GM21526 (cell line): ENCODE data around the gene WLS.

Experiments used
- ATAC-seq: cut with Tn5 transposase; IDR thresholded peaks from one replicate; pipeline ENCODE4 v1.9.1; 2021; ENCODE audit warnings: moderate library complexity; ENCODE audit not compliant: unreplicated experiment, low FRiP score

Gene WLS

DNA sequence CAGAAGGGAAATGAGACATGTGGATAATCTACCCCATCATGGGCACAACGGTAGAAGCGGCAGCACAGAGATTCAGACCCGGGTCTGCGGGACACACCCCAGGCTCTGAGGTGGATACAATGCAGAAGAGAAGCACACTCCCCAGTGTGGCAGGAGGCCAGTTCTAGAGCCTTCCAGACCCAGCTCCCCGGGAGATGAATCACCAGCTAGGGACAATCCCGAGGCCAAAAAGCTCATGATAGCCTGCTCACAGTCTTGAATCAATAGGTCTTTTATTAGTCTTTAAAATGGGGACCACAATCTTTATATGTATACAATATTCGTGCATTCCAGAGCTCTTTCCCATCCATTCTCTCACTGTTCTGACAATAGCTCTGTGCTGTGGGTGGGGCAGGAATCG is 124.6 kb downstream of the WLS start:
- ATAC-seq: no peak

DNA sequence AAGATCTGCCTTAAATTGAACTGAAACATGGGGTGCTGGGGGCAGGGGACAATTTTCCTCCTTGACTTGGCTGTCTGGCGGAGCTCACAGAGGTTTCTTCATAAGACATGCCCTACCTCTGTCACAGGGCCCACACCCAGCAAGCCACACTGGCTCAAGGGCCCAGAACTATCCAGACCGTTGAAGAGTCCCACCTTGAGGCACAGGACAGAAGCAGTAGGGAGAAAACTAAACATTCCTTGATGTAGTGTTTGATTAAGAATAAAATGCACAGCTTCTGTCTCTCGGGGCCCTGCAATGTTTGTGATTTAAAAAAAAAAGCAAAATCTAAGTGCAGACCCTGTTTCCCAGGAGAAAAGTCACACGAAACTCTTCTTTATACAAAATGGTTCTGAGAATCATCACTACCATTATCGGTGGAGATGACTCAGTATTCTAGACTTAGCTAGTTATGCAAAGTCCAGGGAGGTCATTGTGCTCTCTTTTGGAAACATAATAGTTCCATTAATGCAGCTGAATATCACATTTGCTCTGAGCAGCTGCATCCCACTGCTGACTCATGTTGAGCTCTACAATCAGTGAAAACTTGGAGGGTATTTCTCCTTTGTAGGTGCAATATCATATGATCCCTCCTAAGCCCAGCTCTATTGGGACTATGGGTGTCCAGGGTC is 128.3 kb downstream of the WLS start:
- no peak for ATAC-seq

DNA sequence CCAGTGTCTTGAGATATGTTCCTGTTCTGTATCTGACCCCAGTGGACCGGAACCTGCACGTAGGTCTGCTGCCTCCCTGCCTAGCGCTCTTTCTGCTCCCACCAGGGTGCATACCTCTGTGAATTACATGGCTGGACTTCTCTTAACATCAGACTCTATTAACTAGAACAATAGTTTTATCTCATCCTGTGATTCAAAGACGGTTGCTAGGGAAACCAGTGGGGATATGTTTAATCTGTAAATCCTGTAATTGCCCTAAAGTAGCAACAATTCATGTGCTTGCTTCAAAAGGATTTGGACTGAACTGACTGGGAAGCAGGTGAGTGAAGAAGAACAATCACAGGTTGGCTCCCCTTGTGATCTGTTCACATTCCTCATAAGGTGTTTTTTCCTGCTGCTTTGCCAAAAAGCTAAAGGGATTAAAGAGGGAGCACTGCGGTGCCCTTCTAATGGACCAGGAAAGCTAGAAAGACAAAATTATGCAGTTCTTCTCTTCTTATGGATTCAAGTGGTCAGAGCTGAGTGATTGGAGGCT is 129.2 kb downstream of the WLS start:
- no peak for ATAC-seq

DNA sequence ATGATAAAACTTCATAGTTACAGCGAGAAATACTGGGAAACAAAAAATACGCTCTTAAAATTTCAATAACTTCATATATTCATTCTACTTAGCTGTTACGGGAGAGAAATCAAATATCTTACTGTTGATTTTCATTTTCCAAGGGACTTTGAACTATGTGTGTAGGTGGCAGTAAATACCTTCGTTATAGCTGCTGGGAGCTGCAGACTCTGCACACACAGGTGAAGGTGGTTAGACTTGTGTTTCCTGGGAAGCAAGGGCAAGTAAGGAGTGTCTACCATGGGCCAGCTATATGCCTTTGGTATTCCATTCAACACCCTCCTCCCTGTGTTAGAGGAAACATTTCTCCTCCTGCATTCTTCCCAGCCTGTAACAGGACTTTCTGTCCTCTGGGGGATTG is 130.5 kb downstream of the WLS start:
- ATAC-seq: no peak

DNA sequence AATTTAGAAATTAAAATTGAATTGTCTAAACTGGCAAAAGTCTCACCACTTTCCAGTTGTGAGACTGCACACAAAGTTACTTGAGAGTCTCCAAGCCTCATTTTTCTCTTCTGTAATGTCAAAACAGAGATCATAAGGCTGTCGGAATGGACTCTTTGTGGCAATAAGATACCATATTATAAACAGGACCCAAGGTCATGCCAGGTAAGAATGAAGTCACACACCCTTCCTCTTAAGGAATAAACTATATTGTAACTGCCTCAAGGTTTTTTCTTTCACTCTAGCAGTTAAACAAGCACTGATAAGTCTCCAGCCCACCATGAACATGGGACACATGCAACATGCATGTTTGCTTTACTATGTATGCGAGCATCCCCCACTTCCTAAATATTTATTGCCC is 131.8 kb downstream of the WLS start:
- no peak for ATAC-seq

DNA sequence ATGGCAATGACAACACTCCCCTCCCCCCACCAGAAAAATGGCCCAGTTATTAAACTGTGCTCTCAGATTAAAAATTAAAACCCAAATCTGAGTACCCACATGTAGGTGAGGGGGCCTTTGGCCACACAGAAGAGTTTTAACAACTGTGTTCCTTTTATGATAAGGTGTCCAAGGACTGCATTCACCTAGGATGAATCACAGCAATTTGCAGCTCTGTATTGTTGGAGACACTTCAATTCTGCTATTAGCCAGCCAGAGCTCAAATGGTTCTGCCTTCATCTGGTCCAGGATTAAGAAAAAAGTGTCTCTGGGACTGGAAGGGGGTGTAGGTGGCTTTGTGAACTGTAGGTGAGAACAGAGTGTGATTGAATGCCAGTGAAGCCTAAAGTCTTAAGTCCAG is 138.6 kb downstream of the WLS start:
- ATAC-seq: no peak

DNA sequence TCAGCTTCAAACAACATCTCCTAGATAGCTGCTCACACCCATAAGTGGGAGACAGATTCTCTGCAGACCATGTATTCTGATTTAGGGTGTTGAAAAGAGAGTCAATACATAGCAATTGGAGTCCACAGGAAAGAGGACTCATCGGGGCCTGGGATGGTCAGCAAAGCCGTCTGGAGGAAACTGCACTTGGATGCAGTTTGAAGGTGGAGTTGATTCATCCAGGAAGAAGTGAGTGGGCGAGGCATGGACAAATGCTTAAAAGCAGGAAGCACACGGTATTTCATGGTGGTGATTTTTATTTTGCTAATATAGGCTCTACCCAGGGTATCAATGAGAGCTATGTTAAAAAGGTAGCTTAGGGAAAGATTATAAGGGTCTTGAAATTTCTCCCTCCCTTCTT is 145.1 kb downstream of the WLS start:
- no peak for ATAC-seq

DNA sequence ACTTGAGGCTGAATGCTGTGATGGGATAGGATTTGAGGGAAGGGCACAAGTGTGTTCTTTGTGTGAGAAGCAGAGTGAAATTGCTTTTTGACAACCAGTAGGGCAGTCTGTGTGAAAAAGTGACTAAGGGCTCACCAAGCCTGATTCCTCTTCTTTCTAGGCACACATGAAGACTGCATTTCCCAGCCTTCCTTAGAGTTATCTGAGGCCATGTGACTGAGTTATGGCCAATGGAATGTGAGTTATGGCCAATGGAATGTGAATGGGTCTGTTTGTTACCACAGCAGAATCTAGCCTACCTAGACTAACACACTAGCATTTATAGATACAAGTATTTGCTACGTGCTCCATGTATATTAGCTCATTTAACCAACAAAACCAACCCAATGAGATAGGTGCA is 146.6 kb downstream of the WLS start:
- no peak for ATAC-seq

DNA sequence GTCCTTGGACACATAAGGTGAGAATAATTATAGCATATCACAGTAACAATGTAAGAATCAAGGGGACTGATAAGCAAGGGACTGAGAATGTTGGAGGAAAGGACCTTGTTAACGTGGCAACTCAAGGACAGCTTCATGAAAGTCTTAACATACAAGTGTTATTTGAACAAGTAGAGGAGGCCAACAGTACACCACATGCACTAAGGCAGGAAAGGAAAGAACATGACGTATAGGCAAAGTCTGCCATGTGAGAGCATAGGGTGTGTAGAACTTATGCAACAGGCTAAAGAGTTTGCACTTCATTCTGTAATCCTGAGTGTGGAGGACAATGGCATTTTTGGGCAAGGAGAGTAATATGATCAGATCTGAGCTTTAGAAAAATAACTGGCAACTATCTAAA is 148.6 kb downstream of the WLS start:
- ATAC-seq: no peak

DNA sequence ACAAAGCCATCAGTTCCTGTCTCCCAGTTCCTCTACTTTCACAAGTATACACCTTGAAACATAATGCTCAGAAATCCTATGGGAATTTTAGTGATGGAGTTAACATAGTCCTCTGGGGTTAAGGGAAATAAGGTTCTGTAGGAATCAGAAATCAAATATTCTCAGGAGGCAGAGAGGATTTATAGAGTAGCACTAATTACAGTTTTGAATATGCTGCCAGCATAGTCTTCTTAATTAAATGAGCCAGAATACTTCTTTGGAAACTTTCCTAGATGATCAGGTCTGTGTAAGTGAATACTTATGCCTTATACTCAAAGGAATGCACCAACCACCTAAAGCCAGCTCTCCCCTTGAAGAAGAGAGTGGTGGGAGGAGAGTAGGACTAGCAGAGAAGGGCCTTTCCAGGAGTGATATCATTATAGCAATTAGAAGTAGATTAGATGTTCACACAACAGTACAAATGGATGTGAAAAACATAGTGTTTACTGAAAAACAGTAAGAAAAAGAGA is 150.5 kb downstream of the WLS start:
- no peak for ATAC-seq

DNA sequence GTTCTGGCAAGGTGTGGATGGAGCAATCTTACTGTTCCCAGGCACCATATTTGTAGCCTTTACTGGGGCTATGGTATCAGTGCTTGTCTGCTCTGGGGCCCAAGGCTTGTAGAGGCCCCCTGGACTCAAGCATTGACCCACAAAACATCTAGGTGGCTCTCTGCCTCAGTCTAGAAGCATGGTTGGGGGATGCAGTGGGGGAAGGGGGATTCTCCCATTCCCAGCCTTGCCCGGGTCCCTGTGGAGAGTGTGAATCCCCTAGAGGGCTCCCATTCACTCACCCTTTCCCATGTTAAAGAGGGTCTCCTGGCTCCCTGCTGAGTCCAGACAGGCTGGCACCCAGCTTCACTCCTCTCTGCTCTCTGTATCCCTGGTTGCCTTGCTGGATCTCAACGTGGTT is 153.7 kb downstream of the WLS start:
- no peak for ATAC-seq
